Dermis blood vessel endothelial cell (primary cell): ENCODE measurements around the gene PTPRN2. TPM values are rescaled to one million over a fixed set of nuclear protein-coding genes. Genes with fewer than 3 reads are reported as not detected.
"Not testable (repeated sequence)": the region's sequence is repeated elsewhere in the genome, so short reads cannot be mapped to it uniquely, and the experiment has no call there.

Experiments
- DNase-seq: peaks from one replicate; pipeline ENCODE4 v3.0.0; 2010
- total RNA-seq: library from RNA; depleted of rRNA; stranded (reverse); fragments of >200 nt; gene quantifications from 2 replicates; pipeline ENCODE4 v1.2.3, GENCODE V29; 2014

PTPRN2 gene
- total RNA-seq, 1 donor from 2014 or later = 2.2 TPM

- no peak for DNase-seq
Observed at GRCh38 chr7:157904211-157904865, 683.3 kb downstream of the PTPRN2 start.

GRCh38 chr7:157903710-157904109, 683.9 kb downstream of the PTPRN2 start:
- no peak for DNase-seq

DNA sequence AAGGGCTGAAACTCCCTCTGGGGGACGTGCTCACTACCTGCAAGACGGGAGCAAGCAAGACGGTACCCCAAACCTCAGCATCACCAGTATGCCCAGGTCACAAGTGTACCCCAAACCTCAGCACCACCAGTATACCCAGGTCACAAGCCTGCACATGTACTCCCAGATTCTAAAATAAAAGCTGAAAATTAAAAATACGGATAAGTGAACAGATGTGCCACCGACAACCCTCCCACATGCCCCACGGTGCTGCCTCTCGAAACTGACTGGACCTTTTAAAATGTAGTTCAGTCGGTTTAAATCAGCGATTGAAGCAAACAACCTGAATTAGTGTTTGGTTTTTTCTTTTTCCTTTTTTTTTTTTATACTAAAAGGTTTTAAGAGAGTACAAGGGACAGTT, 684.3 kb downstream of the PTPRN2 start:
- no peak for DNase-seq

- DNase-seq = not testable (repeated sequence)
Observed at GRCh38 chr7:157901816-157902610, 685.6 kb downstream of the PTPRN2 start.

DNA sequence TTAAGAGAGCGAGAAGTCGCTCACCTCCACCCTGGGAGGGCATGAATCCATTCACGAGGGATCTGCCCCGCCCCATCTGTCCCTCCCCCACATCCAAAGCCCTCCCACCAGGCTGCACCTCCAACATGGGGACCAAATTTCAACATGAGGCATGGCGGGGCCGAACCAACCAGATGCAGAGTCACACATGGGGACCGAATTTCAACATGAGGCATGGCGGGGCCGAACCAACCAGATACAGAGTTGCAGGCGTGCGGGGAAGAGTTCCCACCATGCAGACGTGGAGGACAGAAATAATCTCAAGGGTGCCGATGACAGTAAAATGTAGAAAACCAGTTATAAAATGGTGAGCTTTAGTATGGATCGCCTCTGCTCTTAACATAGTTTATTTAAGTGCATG, 686.5 kb downstream of the PTPRN2 start:
- no peak for DNase-seq

- DNase-seq = no peak
Observed at GRCh38 chr7:157900556-157900955, 687.1 kb downstream of the PTPRN2 start.

DNA sequence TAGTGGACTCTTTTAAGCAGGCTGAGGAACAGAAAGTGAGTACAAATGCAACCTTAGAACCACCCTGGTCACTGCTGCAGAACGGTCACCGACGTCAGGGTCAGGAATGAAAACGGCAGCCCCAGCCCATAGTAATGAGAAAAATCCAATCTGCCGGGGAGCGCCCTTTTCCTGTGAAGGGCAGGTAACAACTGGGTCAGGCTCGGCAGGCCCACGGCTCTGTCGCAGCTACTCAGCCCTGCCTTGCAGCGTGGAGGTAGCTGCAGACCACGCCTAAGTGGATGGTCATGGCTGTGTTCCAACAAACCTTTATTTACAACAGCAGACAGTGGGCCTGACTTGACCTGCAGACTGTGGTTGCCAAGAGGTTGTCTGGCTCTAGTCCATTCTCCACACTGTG, 687.6 kb downstream of the PTPRN2 start:
- no peak for DNase-seq

GRCh38 chr7:157898802-157899505, 688.7 kb downstream of the PTPRN2 start:
- DNase-seq = no peak

DNA sequence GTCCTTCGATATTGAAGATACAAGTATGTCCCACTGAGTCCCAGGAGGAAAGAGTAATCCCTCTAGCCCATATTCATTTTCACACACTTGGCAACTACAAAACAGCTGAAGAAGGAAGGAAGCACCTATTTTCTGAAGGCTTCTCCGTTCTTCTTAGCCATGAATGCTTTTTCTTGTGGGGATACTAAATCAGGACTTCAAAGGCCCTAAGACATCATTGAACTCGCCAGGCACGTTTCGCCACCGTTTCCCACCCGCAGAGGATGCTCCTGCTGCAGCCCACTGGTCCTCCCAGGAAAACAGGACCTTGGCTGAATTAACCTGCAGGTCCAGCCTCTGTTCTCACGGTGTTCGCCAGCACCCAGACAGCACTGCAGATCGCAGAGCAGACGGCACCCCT, 689.4 kb downstream of the PTPRN2 start:
- no peak for DNase-seq

- DNase-seq = no peak
Observed at GRCh38 chr7:157897681-157898080, 689.9 kb downstream of the PTPRN2 start.

- no peak for DNase-seq
Observed at GRCh38 chr7:157896774-157897555, 690.7 kb downstream of the PTPRN2 start.

GRCh38 chr7:157896376-157896675, 691.3 kb downstream of the PTPRN2 start:
- DNase-seq = not testable (repeated sequence)

- no peak for DNase-seq
Observed at GRCh38 chr7:157895520-157896375, 691.9 kb downstream of the PTPRN2 start.

DNA sequence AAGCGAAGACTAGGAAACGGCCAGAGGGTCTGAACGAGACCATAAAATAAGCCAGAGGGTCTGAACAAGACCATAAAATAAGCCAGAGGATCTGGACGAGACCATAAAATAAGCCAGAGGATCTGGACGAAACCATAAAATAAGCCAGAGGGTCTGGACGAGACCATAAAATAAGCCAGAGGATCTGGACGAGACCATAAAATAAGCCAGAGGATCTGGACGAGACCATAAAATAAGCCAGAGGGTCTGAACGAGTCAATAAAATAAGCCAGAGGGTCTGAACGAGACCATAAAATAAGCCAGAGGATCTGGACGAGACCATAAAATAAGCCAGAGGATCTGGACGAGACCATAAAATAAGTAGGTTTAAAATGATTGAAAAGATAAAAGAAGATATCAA, 692.5 kb downstream of the PTPRN2 start:
- not testable (repeated sequence) for DNase-seq

DNA sequence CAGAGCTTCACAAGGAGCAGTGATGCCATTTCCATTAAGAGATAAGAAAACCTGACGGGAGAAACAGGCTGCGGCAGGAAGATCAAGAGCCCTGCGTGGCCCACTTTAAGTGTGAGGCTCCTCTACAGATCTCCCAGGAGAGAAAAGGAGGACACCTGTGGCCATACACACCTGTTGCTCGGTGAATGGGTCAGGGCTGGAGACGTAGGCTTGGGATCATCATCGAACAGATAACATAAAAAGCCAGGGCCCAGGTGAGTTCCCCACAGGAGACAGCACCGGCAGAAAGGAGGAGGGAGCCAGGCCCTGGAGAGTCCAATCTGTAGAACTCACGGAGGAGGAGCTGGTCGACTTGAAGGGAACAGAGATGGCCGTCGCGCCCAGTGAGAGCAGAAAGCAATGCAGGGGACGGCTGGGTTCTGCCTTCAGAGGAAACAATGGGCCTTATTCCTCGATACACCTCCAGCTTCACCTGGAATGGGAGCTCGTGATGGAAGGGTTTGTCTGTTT, 694.0 kb downstream of the PTPRN2 start:
- DNase-seq = no peak

GRCh38 chr7:157892751-157893523, 694.7 kb downstream of the PTPRN2 start:
- no peak for DNase-seq

DNA sequence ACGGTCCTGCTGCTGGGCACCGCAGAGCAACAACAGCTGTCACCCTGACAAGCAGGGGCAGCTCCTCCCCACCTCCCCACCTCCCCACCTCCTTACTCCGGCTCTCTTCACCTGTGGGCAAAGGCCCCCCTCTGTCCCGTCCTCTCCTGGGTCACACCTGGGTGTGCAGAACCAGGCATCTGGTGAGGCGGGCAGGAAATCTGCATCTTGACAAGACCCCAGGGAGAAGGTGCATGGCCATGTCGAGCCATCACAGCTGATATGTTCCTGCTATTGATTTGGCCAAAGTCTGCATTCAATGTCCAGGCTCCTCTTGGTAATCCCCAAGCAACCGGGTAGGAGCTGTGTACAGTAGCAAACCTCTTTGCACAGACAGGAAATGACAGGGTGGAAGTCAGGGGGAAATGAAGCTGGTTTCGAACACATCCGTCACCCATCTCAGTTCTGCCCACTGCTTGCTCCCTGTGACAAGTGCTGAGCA, 696.7 kb downstream of the PTPRN2 start:
- DNase-seq = no peak

GRCh38 chr7:157889480-157889879, 698.1 kb downstream of the PTPRN2 start:
- no peak for DNase-seq

DNA sequence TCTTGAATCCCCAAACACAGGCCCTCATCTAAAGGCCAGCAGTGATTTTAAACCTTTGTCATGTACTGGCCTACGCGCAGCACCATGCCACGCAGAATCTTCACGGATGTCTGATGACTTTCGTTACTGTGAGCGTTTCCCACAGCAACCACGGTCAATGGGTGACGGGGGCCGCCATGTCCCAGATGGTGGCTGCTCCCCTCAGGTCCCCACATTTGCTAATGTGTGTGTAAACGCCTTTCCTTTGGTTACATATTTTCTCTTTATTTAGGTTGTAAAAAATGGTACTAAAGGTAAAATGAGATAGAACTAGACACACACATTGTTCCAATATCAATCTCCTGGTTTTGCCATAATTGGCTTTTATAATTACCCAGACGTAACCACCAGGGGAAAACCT, 699.0 kb downstream of the PTPRN2 start:
- no peak for DNase-seq

- DNase-seq = no peak
Observed at GRCh38 chr7:157887400-157887799, 700.2 kb downstream of the PTPRN2 start.

GRCh38 chr7:157886711-157887110, 700.9 kb downstream of the PTPRN2 start:
- DNase-seq = no peak
